PFSK-1 (cell line): ENCODE measurements around the gene STARD3NL.

Source experiments
- FOXP2 ChIP-seq: optimal IDR thresholded peaks from 2 replicates; pipeline ENCODE3; 2011; ENCODE audit warnings: borderline replicate concordance, control low read depth, inconsistent platforms; ENCODE audit not compliant: insufficient read depth; ENCODE audit errors: extremely low read length, extremely low read depth
- POLR2AphosphoS5 ChIP-seq: IDR thresholded peaks from 2 replicates; pipeline ENCODE4 v1.6.1; 2012; ENCODE audit warnings: low read depth, mild to moderate bottlenecking, control low read depth, low read length, moderate library complexity
- SIN3A ChIP-seq: IDR thresholded peaks from 2 replicates; pipeline ENCODE4 v1.6.1; 2012; ENCODE audit warnings: mild to moderate bottlenecking, low read length, moderate library complexity, borderline replicate concordance; ENCODE audit not compliant: insufficient read depth
- TAF1 ChIP-seq: IDR thresholded peaks from 2 replicates; pipeline ENCODE4 v1.6.1; 2012; ENCODE audit warnings: low read length, control low read depth, borderline replicate concordance; ENCODE audit not compliant: insufficient read depth
- TF ChIP-seq, protein P1 (sequence below), 2 experiments: IDR thresholded peaks; 2 replicates each; pipeline versions ENCODE4 v1.6.1 to v1.8.0; 2011 to 2012; ENCODE audit warnings: low read depth in 2 of 2, low read length in 2 of 2, control low read depth in 1 of 2, inconsistent platforms in 1 of 2, mild to moderate bottlenecking in 1 of 2, moderate library complexity in 1 of 2; ENCODE audit not compliant: insufficient read depth in 1 of 2

Gene STARD3NL

DNA sequence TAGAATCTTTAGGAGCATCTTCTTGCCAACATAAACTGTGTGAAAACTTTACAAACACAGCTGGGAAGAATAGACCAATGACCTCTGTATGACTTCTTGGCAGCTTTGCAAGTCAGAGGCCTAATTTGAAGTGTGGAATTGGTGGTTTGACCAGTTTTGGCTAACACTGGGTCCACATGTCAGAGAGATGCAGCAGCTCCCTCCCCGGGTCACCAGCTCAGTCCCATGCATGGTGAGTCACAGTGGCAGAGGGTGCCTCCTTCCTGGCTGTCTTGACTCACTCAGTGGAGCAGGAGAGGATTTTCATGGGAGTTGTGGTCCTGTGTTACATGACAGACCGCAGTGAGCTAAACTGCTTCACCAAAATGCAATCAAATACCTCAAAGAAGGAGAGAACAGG is 8.2 kb upstream of the STARD3NL start:
- TF ChIP-seq TAF1 (no peak), POLR2AphosphoS5 (no peak), FOXP2 (no peak), SIN3A (no peak)
- TF ChIP-seq, protein P1, sequence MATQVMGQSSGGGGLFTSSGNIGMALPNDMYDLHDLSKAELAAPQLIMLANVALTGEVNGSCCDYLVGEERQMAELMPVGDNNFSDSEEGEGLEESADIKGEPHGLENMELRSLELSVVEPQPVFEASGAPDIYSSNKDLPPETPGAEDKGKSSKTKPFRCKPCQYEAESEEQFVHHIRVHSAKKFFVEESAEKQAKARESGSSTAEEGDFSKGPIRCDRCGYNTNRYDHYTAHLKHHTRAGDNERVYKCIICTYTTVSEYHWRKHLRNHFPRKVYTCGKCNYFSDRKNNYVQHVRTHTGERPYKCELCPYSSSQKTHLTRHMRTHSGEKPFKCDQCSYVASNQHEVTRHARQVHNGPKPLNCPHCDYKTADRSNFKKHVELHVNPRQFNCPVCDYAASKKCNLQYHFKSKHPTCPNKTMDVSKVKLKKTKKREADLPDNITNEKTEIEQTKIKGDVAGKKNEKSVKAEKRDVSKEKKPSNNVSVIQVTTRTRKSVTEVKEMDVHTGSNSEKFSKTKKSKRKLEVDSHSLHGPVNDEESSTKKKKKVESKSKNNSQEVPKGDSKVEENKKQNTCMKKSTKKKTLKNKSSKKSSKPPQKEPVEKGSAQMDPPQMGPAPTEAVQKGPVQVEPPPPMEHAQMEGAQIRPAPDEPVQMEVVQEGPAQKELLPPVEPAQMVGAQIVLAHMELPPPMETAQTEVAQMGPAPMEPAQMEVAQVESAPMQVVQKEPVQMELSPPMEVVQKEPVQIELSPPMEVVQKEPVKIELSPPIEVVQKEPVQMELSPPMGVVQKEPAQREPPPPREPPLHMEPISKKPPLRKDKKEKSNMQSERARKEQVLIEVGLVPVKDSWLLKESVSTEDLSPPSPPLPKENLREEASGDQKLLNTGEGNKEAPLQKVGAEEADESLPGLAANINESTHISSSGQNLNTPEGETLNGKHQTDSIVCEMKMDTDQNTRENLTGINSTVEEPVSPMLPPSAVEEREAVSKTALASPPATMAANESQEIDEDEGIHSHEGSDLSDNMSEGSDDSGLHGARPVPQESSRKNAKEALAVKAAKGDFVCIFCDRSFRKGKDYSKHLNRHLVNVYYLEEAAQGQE (IDR thresholded peaks at IDR 0.05; ENCODE audit: insufficient read depth in 1 of 2, low read depth in 2 of 2, low read length in 2 of 2): no peak

DNA sequence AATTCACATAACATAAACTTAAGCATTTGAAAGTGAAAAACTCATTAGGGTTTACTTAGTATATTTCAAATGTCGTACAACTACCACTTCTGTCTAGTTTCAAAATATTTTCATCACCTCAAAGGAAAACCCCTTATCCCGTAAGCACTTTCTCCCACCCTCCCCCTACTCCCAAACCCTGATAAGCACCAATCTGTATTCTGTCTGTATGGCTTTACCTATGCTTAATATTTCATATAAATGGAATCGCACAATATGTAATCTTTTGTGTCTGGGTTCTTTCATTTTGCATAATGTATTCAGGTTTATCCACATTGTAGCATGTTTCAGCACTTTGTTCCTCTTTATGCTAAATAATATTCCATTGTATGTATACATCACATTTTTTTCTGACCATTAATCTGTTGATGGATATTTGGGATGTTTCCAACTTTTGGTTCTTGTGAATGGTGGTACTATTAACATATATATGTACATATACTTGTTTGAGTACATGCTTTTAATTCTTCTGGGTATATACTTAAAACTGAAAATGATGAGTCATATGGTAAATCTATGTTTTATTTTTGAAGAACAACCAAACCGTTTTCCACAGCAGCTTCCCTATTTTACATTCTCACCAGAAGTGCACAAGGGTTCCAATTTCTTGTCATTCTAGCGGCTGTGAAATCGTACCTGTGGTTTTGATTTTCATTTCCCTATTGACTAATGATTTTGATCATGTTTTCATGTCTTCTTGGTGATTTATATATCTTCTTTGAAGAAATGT is 6.2 kb upstream of the STARD3NL start:
- TF ChIP-seq POLR2AphosphoS5 (no peak), FOXP2 (no peak), TAF1 (no peak), SIN3A (no peak)
- TF ChIP-seq, protein P1 (IDR thresholded peaks at IDR 0.05; ENCODE audit: insufficient read depth in 1 of 2, low read depth in 2 of 2, low read length in 2 of 2): no peak

DNA sequence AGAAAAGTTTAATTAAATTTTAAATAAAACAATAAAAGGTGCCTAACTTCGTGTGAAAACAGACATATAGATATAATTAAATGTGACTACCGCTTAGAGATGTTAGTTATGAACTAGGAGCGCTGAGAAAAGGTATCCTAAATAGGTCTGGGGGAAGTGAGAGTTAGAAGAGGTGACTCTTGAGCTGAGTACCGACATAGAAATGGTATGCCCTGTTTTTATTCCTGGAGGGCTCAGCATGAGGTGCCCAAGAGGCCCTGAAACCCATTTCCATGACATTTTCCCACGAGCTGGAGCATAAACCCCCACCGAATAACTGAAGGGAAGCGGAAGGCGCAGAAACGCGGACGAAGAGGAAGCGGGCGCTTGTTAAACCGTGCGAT is 433 bp upstream of the STARD3NL start:
- TF ChIP-seq TAF1 (0 out of 2 replicates have a peak, but pooled peaks have one; percentile 52), SIN3A (no peak), POLR2AphosphoS5 (peak; percentile 77; the same call in 1 of the 2 replicates)
- TF ChIP-seq, protein P1 (IDR thresholded peaks at IDR 0.05; ENCODE audit: insufficient read depth in 1 of 2, low read depth in 2 of 2, low read length in 2 of 2): no peak

DNA sequence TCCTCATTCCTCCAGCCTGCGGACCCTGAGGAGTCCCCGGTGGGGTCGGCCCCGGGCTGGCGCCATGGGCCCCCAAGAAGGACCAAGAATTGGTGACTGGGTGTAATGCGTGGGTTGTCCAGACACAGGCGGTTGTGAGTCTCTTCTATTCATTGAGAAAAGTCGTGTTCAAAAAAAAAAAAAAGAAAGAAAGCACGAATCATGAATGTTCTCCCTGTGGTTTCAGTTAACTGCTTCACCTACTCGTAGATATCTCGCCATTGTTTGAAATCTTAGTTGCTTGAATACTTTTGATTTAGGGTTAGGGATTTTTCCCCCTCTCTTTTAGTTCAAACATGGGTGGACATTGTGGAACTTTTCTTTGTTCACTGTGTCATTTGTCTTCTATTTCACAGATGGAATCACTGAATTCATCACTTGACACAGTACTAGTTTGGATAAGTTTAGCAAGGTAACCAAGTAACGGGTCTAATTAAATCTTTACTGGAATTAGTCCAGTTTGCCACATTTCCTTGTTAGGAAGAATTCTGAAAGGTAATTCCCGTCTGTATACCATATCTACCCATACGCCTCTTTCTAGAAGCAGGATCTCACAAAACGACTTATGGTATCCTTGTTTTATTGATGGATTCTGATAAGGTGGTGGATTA is 775 bp downstream of the STARD3NL start:
- TF ChIP-seq, protein P1 (IDR thresholded peaks at IDR 0.05; ENCODE audit: insufficient read depth in 1 of 2, low read depth in 2 of 2, low read length in 2 of 2): no peak
- TF ChIP-seq POLR2AphosphoS5 (no peak), FOXP2 (no peak), SIN3A (no peak)
